GM18511 (cell line): Measurements from ENCODE around the gene JAKMIP1.

ENCODE experiments used
- ATAC-seq: cut with Tn5 transposase; IDR thresholded peaks from one replicate; pipeline ENCODE4 v1.9.1; 2021; ENCODE audit warnings: mild to moderate bottlenecking, moderate library complexity; ENCODE audit not compliant: unreplicated experiment

JAKMIP1 gene

GRCh38 chr4:6183740-6184139, 16.6 kb downstream of the JAKMIP1 start:
- ATAC-seq = no peak

DNA sequence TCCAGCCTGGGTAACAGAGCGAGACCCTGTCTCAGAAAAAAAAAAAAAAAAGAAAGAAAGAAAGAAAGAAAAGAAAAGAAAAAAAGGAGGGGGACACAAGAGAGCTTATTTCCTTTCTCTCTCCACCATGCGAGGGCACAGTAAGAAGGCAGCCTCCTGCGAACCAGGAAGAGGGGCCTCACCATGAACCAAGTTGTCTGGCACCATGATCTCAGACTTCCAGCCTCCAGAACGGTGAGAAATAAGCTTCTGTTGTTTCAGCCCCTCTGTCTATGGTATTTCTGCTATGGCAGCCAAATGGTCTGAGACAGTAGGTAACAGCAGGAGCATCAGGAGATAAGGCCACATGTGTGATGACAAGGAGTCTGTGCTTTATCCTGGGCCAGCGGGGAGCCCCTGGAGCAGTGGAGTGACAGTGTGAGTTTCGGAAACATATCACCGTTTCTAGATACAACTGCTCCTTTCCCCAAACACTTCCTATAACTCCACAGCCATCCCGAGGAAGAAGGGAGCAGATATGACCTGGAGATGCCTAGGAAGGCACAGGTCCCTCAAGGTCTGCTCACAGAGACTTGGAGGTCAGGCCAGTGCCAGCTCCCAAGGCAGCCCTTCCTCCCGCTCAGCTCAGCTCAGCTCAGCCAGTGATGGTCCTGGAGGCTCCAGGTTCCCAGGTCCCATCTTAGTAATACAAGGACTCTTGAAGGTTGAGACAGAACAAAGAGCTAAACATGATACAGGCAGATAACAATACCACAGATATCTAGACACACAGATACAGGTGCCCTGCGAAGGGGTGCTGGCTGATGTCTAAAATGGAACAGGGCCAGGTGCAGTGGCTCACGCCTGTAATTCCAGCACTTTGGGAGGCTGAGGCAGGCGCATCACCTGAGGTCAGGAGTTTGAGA, 17.7 kb downstream of the JAKMIP1 start:
- no peak for ATAC-seq

- ATAC-seq = peak; percentile 91
Measured at GRCh38 chr4:6180841-6181631, 19.3 kb downstream of the JAKMIP1 start.

DNA sequence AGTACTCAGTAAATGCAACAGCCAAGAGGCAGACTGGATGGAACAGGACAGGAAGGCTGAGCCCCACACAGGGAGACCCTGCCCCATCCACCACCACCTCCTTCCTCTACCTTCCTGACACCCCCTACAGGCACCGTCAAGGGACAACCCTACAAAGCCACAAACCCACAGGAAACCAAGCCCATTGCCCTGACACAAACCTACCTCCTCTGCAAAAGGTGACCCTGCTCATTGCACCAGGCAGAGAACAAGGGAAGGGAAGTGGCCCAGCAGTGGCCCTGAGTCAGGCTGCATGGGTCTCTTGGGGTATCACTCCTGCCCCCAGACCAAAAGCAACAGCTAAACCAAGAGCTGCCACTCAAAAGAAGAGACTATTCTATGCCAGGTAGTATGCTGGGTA, 21.0 kb downstream of the JAKMIP1 start:
- no peak for ATAC-seq

DNA sequence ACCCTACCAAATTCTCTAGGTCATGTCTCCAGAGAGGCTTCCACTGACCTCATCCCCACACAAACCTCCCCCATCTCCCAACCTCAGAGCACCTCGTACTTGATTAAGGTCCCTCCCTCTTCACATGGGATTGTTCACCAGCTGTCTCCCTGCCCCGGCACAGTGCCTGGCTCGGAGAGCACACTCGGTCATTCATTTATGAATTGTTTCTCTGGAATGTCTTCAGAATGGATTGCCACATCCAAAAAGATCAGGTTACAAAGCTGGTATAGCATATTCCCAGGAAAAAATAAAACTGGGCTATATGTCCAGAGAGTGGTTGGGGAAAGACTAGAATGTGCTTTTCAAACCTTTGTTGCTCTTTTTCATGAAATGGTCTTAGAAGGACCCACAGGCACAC, 21.6 kb downstream of the JAKMIP1 start:
- no peak for ATAC-seq

DNA sequence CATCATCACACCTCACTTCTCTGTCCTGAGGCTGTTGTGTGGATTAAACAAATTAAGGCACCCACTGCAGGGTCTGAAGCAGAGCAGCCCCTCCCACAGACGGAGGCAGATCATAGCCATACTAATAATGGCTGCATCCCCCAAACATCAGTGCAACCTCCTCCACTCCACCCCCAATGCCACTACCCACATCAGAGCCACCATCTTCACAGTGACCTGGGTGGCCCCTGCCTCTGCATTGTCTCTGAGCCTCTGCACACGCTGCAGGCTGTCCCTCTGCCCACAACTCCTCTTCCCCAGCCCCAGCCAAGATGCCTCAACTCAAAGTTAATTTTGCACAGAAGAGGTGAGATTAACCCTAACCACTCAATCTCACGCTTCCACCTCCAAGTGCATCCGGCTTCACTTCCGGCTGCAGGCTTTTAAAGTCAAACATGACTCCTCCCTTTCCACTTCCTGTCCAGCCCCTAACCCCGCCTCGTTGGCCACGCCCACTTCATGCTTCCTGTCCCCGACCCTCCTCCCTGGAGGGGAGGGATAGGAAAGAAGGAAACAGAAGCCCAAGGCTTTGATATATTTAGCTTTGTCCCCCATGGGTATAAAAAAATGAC, 22.7 kb downstream of the JAKMIP1 start:
- no peak for ATAC-seq

- no peak for ATAC-seq
Measured at GRCh38 chr4:6175426-6175825, 24.9 kb downstream of the JAKMIP1 start.

DNA sequence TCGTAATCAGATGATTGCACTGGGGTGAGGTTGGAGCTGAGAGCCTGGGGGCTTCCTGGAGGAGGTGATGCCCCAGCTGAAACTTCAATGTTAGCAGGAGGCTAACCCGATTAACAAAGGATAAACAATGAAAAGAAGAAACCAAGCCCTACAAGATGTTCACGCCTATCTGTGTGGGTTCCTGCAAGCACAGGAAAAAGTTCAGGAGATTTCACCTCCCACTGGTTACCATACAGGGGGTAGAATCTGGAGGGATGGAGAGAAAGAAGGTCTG, 27.5 kb downstream of the JAKMIP1 start:
- ATAC-seq = no peak

DNA sequence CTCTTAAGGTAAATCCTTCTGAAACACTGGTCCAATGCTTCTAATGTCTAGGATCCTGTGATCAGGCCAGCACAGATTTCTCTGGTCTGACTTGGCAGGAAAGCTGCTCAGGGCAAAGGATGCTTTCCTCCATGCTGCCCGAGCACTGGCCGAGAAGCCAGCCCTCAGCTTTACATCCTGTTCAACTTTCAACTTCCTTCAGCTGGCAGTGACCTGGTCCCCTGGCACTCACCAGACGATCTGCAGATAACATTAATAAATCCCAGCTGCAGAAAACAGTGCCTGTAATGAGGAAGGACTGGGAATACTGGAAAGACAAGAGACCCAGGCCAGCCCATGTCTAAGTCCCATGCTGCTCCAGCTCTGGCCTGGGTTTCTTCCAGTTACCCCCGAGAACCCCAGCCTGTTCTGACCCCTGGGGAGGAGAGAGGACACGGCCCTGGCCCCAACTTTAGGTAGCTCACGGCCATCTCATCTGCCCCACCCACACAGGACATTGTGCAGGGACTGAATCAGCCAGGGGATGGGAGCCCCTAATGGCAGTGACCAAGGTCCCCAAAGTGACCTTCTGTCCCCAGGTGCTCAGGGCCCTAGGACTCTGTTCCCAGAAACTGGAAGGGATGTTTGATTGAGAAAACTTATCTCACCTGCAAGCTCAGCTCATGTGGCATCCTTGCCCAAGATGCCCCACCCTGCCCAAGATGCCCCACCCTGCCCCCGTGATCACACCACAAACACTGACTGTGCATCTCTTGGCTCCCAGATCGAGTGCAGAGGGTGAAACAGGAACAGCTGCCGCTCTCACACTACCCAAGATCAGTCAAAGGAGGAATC, 28.0 kb downstream of the JAKMIP1 start:
- ATAC-seq = no peak

- no peak for ATAC-seq
Measured at GRCh38 chr4:6169239-6169638, 31.1 kb downstream of the JAKMIP1 start.

- ATAC-seq = no peak
Measured at GRCh38 chr4:6165766-6166165, 34.6 kb downstream of the JAKMIP1 start.

DNA sequence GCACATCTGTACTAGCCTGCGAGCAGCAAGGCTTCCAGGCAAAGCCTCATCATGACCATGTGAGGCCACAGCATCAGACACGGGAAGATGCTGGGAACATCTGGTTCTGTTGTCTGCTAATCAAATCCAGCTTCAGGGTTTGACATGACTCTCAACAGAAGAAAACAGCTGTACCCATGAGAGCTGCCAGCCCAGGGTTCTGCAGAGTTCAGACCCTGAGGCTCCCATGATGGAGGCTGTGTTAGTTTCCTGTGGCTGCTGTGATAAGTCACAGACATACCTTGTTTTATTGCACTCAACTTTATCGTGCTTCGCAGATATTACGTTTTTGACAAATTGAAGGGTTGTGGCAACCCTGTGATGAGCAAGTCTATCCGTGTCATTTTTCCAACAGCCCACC, 37.5 kb downstream of the JAKMIP1 start:
- ATAC-seq = no peak

GRCh38 chr4:6161921-6162464, 38.4 kb downstream of the JAKMIP1 start:
- ATAC-seq = no peak

GRCh38 chr4:6160536-6160935, 39.8 kb downstream of the JAKMIP1 start:
- ATAC-seq = no peak

GRCh38 chr4:6157926-6158325, 42.4 kb downstream of the JAKMIP1 start:
- ATAC-seq = no peak

- no peak for ATAC-seq
Measured at GRCh38 chr4:6155996-6156750, 44.2 kb downstream of the JAKMIP1 start.

DNA sequence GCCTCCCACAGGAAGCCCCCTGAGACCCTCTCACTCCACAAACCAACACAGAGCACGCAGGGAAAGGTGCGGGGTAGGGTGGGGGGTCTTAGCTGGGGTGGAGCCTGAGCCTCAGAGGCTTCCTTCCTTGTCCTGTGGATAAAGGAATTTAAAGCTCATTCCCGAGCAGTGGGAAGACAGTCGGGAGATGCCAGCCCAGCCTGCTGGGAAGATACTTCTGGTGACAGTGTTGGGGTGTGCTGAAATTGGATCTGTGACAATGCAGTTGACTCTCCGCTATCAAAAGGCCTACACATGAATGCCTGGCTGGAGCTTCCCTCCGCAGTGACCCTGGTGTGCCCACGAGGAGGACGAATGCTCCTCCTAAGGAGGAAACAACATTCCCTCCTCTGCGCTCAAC, 45.5 kb downstream of the JAKMIP1 start:
- no peak for ATAC-seq

GRCh38 chr4:6153874-6154273, 46.5 kb downstream of the JAKMIP1 start:
- ATAC-seq = no peak

GRCh38 chr4:6152869-6153705, 47.3 kb downstream of the JAKMIP1 start:
- ATAC-seq = no peak
